Effector CD8-positive, alpha-beta T cell (primary cell): Measurements from ENCODE around the gene OSBPL10.

Source experiments
- DNase-seq: peaks from one replicate; lab custom pipeline; 2025; lab: John Stamatoyannopoulos, UW

OSBPL10 gene

DNA sequence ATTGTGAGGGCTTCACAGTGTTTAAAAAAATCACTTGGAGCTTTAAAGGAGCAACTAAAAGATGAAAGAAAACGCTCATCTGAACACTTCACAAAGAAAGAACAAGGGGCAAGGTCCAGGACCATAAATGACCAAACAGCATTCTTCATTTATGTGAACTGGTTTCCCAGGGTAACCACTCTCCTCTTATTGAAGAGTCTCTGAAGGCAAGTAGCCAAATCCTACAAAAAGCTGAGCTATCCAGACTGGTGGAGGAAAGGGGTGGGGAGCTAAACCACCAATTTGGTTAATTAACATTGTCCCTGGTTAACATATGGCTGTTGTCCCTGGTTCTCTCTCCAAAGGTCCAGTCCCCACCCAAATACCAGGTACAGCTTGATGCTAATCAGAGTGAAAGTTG lies 58.1 kb downstream of the OSBPL10 start:
- no peak for DNase-seq

DNA sequence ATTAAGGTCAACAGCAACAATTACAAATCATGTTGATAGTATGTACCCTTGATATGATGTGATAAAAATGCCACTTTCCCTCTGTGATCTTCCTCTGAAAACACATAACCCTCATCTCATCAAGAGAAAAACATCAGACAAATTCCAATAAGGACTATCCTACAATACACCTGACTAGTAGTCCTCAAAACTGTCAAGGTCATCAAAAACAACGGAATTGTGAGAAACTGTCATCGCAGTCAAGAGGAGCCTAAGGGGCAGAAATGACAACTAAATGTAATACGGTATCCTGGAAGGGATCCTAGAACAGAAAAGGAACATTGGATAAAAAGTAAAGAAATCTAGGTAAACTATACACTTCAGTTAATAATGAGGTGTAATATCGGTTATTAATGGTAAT lies 59.2 kb downstream of the OSBPL10 start:
- DNase-seq = no peak

DNA sequence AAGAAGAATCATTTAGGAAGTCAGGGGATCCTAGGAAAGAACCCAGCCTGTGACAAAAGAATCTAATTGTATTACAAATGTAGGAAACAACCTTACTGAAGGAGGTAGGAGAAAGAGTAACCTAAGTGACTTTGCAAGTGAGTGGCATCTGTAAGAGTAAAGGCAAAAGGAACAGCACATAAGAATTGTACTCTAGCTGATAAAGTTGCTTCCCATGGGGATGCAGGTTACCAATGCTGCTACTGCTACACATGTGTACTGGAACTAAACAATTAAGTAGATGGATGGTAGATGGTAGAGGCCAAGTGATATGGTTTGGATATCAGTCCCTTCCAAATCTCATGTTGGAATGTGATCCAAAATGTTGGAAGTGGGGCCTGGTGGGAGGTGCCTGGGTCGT lies 60.8 kb downstream of the OSBPL10 start:
- DNase-seq = no peak

DNA sequence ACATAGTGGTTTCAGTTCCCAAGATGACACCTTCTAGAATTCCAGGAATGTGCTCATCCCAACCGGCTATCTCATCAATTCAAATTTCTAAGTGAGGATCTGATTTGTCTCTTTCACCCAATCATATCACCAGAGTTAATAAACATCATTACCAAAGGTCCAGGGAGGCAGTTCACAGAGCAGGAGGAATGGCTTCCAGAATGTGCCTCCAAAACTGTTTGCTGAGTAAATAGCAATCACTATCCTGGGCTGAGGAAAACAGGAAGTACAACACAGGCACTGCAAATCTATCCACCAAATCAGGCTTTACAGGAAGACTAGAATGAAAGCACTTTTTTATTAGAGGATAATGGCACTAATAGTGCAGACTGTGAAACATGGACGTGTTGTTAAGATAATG lies 61.5 kb downstream of the OSBPL10 start:
- no peak for DNase-seq

DNA sequence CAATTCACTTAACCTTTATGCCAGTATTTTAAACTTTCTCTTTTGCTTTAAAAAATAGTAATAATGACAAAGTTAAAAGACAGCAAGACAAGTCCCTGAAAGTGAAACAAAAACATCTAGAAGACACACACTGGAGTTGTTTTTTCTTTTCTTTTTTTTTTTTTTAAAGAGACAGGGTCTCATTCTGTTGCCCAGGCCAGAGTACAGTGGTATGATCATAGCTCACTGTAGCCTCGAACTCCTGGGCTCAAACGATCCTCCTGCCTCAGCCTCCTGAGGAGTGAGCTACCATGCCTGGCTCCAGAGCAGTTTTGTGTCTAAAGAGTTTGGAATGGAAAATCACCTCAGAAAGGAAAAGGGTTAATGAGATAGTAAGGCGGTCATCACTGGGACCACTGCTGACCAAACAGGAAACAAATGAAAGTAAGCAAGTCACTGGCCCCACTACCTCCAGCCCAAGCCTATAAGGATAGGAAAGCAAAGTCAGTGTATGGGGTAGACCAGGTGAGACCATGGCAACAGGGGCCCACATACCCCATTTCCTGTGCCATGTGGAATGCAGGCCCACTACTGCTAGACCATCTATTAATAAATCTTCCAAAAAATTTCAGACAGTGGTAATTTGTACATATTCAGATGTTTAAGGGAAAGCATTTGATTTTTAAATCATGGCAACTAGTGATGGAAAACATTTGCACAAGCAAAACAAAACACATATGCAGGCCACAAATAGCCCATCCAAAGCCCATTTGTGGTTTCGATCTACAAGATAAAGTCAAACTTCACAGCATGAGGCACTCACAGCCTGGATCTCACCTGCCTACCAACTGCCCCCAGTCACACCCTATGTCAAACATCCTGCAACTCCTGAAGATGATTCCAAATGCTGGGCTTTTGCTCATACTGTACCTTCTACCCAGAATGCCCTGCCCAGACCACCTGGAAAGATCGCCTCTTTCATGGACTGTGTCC lies 62.6 kb downstream of the OSBPL10 start:
- DNase-seq = no peak

DNA sequence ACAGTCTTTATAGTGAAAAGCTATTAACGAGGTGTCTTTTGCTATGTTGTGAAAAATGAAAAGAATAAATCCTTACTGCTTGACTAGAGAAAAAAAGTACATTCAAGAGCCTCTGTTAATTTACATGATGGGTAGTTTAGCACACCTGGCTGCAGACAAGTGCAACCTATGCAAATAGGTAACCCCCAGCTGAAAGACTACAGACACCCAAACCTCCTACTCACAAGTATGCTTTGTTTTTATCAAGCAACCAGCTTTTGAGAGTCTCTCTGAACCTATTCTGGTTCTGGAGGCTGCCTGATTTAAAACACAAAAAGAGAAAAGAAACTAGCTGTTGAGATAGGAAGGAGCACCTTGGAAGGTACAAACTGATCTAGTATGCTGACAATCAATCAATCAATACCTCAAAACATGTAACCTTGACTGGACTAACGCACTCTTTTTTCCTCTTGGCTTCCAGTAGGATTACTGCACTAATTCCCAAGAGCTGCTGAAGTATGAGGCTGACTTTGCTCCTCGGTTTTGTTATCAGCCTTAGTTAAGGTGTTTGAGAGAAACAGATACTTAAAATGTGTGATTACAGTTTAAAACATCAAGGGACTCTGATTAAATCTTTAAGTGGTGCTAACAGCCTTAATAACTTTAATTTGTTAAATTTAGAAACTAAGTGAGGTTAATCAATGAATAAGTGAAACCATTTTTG lies 63.6 kb downstream of the OSBPL10 start:
- no peak for DNase-seq

DNA sequence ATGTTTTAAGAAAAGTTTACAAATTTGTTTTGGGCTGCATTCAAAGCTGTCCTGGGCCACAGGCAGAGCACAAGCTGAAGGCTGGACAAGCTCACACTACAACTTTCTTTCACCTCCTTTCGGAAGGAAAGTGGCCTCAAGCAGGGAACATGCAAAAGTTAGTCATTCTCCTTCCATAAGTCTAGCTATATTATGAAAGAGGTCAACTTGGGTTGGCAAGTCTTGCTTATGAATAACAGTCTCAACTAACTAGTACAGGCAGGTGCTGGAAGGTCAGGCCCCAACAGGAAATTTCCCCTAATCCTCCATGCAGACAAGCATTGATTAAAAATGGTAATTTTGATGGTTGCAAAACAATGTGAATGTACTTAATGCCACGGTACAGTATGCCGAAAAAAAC lies 69.4 kb downstream of the OSBPL10 start:
- no peak for DNase-seq

DNA sequence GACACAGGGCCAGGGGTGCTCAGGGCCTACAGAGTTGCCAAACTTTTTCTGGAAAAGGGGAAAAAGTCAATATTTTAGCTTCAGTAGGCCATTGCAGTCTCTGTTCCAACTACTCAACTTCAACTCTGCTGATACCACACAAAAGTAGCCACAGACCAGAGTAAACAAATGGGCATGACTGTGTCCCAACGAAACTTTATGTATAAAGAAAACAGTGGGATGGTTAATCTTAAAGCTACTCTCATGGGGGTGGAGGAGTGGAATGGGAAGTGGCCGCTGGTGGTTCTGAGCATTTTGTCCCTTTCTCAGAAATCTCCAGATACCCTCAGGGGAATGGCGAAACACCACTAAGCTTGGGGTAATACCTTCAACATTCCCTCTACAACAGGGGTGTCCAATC lies 69.9 kb downstream of the OSBPL10 start:
- no peak for DNase-seq

DNA sequence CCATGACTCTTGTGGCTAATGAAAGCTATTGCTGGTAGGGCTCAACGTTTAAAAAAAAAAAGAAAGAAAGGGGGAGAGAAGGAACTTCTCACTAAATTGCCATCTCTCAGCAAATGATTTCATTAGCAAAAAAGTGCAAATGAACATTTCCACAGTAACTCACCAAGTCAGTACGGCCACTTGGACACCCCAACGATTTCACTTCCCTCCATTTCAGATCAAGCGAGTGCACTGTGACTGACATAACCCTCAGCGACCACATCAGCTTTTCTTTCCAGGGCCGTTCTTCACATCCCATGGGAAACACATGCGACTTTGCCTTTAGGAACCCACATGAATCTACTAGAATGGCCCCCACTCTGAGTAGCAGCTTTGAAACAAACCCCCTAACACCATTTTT lies 71.6 kb downstream of the OSBPL10 start:
- no peak for DNase-seq

DNA sequence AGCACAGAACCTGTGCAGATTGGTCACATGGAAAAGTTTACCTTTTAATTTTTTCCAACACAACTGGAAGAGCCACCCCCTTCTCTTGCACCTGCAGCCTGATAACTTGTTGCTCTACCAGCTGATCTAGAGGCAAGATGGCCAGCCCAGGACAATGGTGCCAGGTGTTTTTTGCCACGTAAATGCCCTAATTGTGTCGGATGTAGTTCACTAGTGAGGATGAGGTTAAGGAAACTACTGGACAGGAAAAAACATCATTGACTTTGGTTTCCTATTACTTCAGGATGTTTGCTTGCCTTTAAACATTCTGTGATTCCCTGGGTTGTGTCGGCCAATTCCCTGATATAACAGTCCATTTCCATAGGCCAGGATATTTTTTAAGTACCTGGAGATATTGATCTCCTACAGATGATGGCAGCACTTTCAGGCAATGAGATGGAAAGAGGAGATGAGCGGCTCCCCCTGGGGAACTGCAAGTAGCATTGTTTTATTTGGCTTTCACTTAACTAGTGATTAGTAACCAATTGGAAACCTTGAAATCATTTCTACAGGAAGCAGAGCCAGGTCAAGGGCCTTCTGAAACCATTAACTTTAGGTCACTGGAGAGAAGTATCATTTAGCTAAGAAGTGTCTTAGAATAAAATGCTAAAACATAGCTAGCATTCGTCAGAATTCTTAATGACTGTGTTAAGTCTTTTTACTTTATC lies 72.5 kb downstream of the OSBPL10 start:
- no peak for DNase-seq

DNA sequence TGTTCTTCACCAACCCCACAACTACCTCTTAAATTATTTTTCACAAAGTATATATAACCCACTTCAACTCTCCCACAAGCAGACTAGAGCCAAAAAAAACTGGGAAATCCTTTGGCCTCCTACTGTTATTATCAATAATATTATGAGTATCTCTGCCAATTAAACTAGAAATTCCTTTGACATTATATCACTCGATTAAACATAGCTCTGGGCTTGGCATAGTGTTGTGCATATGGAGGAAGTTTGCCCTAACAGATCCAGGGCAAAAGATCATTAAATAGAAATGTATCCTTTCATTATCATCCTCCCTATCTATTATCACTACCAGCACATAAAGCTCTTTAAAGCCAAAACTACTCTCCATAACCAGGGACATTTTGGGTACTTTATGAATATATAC lies 74.9 kb downstream of the OSBPL10 start:
- DNase-seq = no peak

DNA sequence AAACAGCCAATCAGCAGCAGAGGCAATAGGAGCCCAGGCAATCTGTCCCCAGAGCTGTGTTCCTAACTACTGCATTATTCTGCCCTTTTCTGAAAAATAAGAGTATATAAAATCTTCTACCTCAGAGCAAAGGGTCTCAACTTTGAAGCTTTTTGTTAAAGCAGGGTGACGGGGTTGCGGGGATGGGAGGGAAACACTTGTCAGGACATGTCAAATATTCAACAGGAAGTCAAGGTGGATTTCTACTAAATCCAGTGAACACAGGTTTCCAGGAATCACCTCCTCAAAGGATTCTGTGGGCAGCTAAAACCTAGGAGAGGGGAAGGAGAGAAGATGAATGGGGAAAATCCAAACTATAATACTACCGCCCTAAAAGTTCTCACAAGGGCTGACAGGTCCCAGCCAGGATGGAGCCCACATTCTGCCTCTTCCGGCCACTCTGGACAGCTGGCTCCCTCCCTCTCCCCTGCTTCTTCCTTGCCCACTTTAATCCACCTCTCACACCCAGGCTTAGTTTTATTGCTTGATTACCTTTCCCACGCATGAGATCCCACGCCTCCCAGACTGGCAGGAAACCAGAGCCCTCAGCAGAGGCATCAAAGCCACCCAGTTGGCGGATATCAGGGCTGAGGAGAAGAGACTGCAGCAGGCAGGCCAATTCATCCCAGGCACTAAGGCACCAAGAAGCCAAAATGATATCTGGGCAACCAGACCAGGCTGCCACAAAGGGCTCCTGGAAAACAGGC lies 77.2 kb downstream of the OSBPL10 start:
- DNase-seq = no peak

DNA sequence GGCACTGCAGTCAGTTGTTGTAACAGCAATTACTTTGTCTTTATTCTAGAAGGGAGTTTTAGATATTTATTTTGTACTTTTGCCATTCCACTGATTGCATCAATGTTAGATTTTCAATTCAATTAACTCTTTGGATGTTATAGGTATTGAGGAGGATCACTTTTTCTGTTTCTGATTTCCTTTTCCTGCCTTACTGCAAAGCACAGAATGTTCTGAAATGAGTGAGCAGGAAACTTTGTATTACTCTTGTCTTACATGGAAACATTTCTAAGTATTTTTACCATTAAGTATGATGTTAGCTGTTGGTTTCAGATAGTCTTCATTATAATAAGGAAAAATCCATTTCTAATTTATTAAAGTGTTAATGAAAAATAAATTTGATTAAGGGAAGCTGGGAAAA lies 80.5 kb downstream of the OSBPL10 start:
- no peak for DNase-seq

DNA sequence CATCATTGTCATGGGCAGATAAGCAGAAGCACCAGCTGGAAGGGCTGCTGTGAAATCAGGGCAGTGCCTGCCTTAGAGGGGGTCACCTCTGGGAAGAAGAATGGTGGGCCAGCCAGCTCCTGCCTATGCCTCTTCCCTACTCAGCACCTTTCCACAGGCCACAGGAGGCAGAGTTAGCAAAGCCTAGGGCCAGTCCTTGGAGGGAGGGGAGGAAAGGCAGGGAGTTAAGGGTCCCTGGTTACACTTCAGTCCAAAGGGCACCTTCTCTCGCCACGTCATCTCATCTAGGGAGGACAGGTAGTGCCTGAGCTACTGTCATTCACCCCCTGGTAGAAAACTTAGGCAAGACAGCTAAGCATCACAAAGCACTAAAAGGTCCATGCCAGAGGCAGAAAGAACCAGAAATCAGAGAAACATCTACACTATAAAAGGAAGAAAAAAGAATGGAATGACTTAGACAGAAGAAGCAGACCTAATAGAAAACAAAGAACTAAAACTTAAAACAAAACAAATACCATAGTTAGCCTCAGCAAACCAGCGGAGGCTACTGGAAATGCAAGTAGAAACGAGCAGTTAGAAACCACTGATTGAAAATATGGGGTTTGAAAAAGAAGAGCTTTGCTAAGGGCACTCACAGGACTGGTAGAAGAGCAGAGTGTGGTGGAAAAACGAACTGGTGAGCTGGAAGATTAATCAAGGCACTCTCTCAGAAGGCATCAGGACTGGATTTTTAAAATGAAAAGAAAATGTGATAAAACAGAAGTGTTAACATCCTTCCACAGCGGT lies 84.2 kb downstream of the OSBPL10 start:
- no peak for DNase-seq

DNA sequence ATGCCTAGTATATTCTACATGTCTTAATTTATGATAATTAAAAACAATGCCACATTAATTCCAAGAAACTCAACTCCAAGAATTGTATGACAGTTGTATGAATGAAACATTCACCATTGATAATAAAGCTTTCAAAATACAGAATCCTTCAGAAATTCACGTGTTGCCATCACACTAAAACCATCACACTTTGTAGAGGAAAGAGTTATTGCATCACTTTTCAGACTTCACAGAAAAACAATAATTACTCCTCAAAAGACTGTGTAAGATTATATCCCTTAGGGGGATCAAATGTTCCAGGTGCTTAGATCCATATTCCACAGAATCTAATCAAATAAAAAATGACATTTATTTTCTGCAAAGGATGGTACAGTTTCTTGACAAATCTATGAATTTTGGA lies 85.0 kb downstream of the OSBPL10 start:
- no peak for DNase-seq

DNA sequence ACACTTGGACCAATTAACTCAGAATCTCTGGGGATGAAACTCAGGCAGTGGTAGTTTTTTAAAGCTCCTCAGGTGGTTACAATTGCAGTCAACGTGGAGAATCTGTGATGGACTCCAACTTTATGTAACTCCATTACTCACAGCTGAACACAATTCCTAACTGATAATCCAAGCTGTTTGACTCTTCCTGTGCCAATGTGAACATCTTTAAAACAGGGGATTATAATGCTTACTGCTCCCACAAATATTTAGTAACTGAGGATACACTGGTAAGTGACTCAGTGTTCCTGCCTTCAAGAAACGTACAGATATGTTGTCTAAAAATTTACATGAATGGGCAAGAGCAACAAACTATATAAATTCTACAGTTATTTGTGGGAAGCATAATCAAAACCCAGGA lies 85.6 kb downstream of the OSBPL10 start:
- DNase-seq = no peak

DNA sequence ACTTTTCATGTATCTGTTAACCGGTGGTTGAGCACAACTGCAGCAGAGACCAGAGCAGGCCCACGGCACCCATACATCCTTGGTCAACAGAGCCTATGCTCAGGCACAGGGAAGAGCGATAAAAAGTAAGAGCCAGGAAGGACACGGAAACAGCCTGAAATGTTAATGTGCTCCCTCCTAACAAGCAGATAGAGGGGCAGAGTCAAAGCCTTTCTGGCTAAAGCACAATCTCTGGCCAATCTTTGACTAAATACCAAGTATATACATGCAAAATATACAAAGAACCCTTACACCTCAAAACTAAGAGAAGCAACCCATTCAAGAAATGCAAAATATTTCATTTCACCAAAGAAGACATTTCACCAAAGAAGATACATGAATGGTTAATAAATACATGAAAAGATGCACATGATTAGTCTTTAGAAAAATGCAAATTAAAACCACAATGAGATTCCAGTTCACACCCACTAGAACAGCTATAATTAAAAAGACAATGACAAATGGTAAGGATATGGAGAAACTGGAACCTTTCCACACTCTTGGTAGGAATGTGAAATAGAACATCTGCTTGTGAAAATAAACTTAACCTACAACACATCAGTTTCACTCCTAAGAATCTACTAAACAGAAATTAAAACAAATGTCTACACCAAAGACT lies 88.0 kb downstream of the OSBPL10 start:
- no peak for DNase-seq

DNA sequence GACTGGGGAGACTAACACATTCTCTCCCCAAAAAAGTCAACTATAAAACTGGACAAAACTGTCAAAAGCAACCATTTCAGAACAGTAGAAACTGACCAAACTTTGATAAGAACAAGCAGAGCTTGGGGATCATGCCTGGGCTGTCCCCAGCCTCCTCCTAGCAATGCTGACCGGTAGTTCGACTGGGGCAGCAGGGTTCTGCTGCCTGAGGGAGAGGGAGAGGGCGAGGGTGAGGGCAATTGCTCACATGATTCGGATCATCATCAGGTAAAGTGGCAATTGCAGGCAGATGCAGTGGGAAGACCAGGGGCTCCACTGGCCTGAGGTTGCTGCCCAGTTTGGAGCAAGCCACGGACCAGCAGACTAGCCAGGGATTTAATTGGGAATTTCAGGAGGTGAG lies 88.6 kb downstream of the OSBPL10 start:
- DNase-seq = no peak

DNA sequence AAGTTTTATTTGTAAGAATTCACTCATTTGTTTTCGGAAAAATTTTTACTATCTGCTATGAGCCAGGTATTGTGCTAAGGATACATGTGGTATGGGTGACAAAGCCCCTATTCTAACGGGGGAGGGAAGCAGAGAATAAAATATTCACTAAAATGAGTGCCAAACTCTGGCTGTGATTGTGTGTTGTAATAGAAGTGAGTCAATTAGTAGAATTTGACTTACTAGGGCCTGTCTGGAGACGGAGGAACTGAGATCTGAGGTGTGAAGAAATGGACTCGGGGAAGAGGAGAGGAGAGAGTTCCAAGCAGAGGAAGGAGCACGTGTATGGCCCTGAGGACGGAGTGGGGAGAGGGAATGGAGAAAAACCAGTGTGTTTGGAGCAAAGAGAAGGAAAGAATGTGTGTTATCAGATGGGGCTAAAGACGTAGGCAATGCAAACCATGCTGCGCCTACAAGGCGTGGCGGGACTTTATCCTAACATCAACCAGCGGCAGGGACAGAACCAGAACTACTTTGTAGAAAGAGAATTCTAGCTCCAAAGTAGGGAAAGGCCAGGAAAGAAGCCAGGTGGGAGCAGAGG lies 89.1 kb downstream of the OSBPL10 start:
- DNase-seq = no peak
